Measurements from ENCODE around the gene POU3F3.

The POU3F3 gene

GRCh38 chr2:104889291-104889959, 35.5 kb downstream of the POU3F3 start:
- no peak for TF ChIP-seq CTCF (IDR thresholded peaks at IDR 0.05; ENCODE audit: borderline replicate concordance, insufficient read depth, low read depth, low read length)
- no peak overlapping the region for H3K4me3 ChIP-seq (ENCODE audit: low read depth, low read length)

- no peak overlapping the region for H3K4me3 ChIP-seq (ENCODE audit: low read depth, low read length)
Measured at GRCh38 chr2:104889960-104890684, 36.2 kb downstream of the POU3F3 start.

GRCh38 chr2:104890685-104891069, 36.8 kb downstream of the POU3F3 start:
- TF ChIP-seq CTCF (IDR thresholded peaks at IDR 0.05; ENCODE audit: borderline replicate concordance, insufficient read depth, low read depth, low read length), result no peak
- no peak overlapping the region for H3K4me3 ChIP-seq (ENCODE audit: low read depth, low read length)

More at GRCh38 chr2:104889960-104890684, 36.2 kb downstream of the POU3F3 start:
- no peak for TF ChIP-seq CTCF (IDR thresholded peaks at IDR 0.05; ENCODE audit: borderline replicate concordance, insufficient read depth, low read depth, low read length)

GRCh38 chr2:104891145-104891544, 37.2 kb downstream of the POU3F3 start:
- H3K4me3 ChIP-seq (ENCODE audit: low read depth, low read length), result no peak overlapping the region
- TF ChIP-seq CTCF (IDR thresholded peaks at IDR 0.05; ENCODE audit: borderline replicate concordance, insufficient read depth, low read depth, low read length), result no peak

GRCh38 chr2:104896446-104896845, 42.5 kb downstream of the POU3F3 start:
- no peak overlapping the region for H3K4me3 ChIP-seq (ENCODE audit: low read depth, low read length)
- no peak for TF ChIP-seq CTCF (IDR thresholded peaks at IDR 0.05; ENCODE audit: borderline replicate concordance, insufficient read depth, low read depth, low read length)

- no peak for TF ChIP-seq CTCF (IDR thresholded peaks at IDR 0.05; ENCODE audit: borderline replicate concordance, insufficient read depth, low read depth, low read length)
- no peak overlapping the region for H3K4me3 ChIP-seq (ENCODE audit: low read depth, low read length)
Measured at GRCh38 chr2:104897515-104898184, 43.7 kb downstream of the POU3F3 start.
